HG02870 (cell line): Measurements from ENCODE around the gene MAMSTR.
"Not testable (repeated sequence)": the region's sequence is repeated elsewhere in the genome, so short reads cannot be mapped to it uniquely, and the experiment has no call there.

Experiments used
- ATAC-seq: cut with Tn5 transposase; IDR thresholded peaks from one replicate; pipeline ENCODE4 v1.9.1; 2021; ENCODE audit warnings: mild to moderate bottlenecking, moderate library complexity; ENCODE audit not compliant: unreplicated experiment

The MAMSTR gene

GRCh38 chr19:48689449-48689848 is 30.1 kb downstream of the MAMSTR start:
- ATAC-seq, result no peak

GRCh38 chr19:48687776-48688175 is 31.7 kb downstream of the MAMSTR start:
- ATAC-seq, result no peak

GRCh38 chr19:48686637-48687036 is 32.9 kb downstream of the MAMSTR start:
- ATAC-seq, result not testable (repeated sequence)

GRCh38 chr19:48686088-48686487 is 33.4 kb downstream of the MAMSTR start:
- ATAC-seq, result no peak

- no peak for ATAC-seq
Measured at GRCh38 chr19:48685583-48685982, 33.9 kb downstream of the MAMSTR start.

- ATAC-seq, result no peak
Measured at GRCh38 chr19:48683349-48683748, 36.2 kb downstream of the MAMSTR start.

GRCh38 chr19:48681127-48681470 is 38.4 kb downstream of the MAMSTR start:
- no peak for ATAC-seq

- ATAC-seq, result no peak
Measured at GRCh38 chr19:48680436-48681126, 38.9 kb downstream of the MAMSTR start.

- ATAC-seq, result not testable (repeated sequence)
Measured at GRCh38 chr19:48680006-48680405, 39.5 kb downstream of the MAMSTR start.

GRCh38 chr19:48678201-48678600 is 41.3 kb downstream of the MAMSTR start:
- no peak for ATAC-seq

- no peak for ATAC-seq
Measured at GRCh38 chr19:48676887-48677286, 42.6 kb downstream of the MAMSTR start.

GRCh38 chr19:48676487-48676886 is 43.0 kb downstream of the MAMSTR start:
- ATAC-seq, result no peak

GRCh38 chr19:48674921-48675824 is 44.4 kb downstream of the MAMSTR start:
- no peak for ATAC-seq

- ATAC-seq, result no peak
Measured at GRCh38 chr19:48674216-48674809, 45.2 kb downstream of the MAMSTR start.

- ATAC-seq, result no peak
Measured at GRCh38 chr19:48673436-48674100, 46.0 kb downstream of the MAMSTR start.

- ATAC-seq, result no peak
Measured at GRCh38 chr19:48672994-48673393, 46.5 kb downstream of the MAMSTR start, which contains the start of gene NTN5. Gene NTN5 (minus strand): TSS chr19:48673017. CDS start chr19:48670986, 2,031 bp downstream.

GRCh38 chr19:48671446-48671995 is 48.0 kb downstream of the MAMSTR start:
- ATAC-seq, result no peak

- ATAC-seq, result no peak
Measured at GRCh38 chr19:48670699-48671445, 48.7 kb downstream of the MAMSTR start.

- no peak for ATAC-seq
Measured at GRCh38 chr19:48669903-48670668, 49.4 kb downstream of the MAMSTR start.
